Skeletal muscle cell (primary cell): ENCODE measurements around the gene CBLC.

Experiments used
- DNase-seq: peaks from one replicate; pipeline ENCODE4 v3.0.0-alpha.2; 2010; ENCODE audit warnings: low read depth
- H3K4me3 ChIP-seq: 2 replicates; pipeline ENCODE4 v1.5.1; 2011; ENCODE audit warnings: low read depth, mild to moderate bottlenecking, control low read depth, low read length, moderate library complexity

The CBLC gene

DNA sequence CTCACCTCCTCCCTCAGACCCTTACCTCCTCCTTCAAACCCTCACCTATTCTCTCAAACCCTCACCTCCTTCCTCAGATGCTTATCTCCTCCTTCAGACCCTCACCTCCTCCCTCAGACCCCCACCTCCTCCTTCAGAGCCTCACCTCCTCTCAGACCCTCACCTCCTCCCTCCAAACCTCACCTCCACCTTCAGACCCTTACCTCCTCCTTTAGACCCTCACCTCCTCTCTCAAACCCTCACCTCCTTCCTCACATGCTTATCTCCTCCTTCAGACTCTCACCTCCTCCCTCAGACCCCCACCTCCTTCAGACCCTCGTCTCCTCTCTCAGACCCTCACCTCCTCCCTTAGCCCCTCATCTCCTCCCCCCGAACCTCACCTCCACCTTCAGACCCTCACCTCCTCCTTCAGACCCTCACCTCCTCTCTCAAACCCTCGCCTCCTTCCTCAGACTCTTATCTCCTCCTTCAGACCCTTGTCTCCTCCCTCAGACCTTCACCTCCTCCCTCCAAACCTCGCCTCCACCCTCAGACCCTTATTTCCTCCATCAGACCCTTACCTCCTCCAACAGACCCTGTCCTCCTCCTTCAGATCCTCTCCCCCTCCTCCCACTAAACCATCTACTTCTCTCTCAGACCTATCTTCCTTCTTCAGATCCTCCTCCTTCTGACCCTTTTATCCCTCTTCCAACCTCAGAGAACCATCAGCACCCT, 31.6 kb upstream of the CBLC start:
- no peak for DNase-seq
- H3K4me3 ChIP-seq, result no peak overlapping the region

GRCh38 chr19:44746616-44746945, 31.1 kb upstream of the CBLC start:
- H3K4me3 ChIP-seq, result no peak overlapping the region
- DNase-seq, result no peak

- DNase-seq, result peak; percentile 91
- H3K4me3 ChIP-seq, result peak overlapping the region; percentile 82
Measured at GRCh38 chr19:44746946-44747738, 30.5 kb upstream of the CBLC start.

- H3K4me3 ChIP-seq, result peak overlapping the region; percentile 82
- DNase-seq, result no peak
Measured at GRCh38 chr19:44747739-44748425, 29.8 kb upstream of the CBLC start.

GRCh38 chr19:44748426-44749254, 29.1 kb upstream of the CBLC start, which contains the start of gene BCL3:
Gene BCL3 (plus strand): TSS chr19:44748708. CDS start chr19:44748791, 83 bp downstream.
- peak within 1 kb of the TSS; percentile 82 for H3K4me3 ChIP-seq
- no peak for DNase-seq

DNA sequence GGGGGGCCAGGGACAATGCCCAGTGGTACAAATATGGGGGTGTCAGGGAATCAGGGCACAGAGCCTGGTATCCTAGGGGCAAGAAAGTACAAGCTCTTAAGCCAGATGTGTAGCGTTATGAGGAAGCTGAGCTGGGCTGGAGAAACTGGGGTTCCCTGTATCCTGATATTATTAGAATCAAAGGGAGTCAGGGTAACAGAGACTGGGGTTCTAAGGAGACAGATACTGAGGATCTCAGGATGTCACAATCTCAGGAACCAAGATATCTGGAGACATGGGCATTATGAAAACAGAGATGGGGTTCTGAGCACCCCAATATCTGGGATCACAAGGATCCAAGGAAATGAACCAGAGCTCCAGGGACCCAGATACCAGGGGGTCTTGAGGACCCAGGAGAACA, 28.4 kb upstream of the CBLC start:
- peak overlapping the region; percentile 82 for H3K4me3 ChIP-seq

GRCh38 chr19:44749994-44750393, 27.7 kb upstream of the CBLC start:
- DNase-seq, result no peak
- H3K4me3 ChIP-seq, result peak overlapping the region; percentile 82

More for the DNA sequence above, 28.4 kb upstream of the CBLC start:
- no peak for DNase-seq

GRCh38 chr19:44752123-44752815, 25.4 kb upstream of the CBLC start:
- DNase-seq, result no peak
- H3K4me3 ChIP-seq, result no peak overlapping the region

GRCh38 chr19:44752816-44753625, 24.7 kb upstream of the CBLC start:
- H3K4me3 ChIP-seq, result peak overlapping the region; percentile 44
- peak; percentile 98 for DNase-seq

DNA sequence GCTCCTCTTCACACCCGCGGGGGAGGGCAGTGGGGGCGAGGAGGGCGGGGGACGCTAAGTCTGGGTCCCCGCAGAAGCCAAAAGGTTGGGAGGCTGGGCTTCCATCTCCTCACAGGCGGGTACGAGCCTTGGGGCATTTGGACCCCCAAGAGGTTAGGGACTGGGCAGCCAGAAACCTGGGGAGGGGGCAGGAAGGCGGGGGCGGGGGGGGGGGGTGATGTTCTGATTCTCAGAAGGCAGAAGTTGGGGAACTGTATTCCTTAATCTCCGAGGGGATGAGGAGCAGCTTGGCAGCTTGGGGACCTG, 24.1 kb upstream of the CBLC start:
- no peak for DNase-seq
- H3K4me3 ChIP-seq, result peak overlapping the region; percentile 44

GRCh38 chr19:44753932-44754749, 23.5 kb upstream of the CBLC start:
- peak overlapping the region; percentile 44 for H3K4me3 ChIP-seq
- peak; percentile 69 for DNase-seq

- no peak for DNase-seq
- H3K4me3 ChIP-seq, result peak overlapping the region; percentile 5
Measured at GRCh38 chr19:44754750-44755080, 23.0 kb upstream of the CBLC start.

DNA sequence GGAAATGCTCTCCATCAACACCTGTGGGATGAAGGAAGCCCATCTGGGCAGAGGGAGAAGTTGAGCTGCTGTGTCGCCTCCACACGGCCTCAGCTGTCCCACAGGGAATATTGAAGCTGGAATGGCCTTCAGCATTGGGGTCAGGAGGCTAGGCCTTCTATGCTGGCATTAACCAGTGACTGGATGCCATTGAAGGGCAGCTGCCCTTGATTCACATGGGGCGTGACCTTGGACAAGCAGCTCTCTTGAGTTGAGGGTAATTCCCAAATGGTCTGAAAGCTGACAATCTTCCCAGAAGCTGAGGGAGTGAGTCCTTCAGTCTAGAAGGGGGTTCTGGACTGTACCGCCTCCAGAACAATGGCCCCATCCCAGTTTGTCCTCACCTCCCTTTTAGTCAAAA, 22.5 kb upstream of the CBLC start:
- H3K4me3 ChIP-seq, result no peak overlapping the region
- no peak for DNase-seq

GRCh38 chr19:44756089-44756562, 21.6 kb upstream of the CBLC start:
- no peak overlapping the region for H3K4me3 ChIP-seq
- DNase-seq, result no peak

DNA sequence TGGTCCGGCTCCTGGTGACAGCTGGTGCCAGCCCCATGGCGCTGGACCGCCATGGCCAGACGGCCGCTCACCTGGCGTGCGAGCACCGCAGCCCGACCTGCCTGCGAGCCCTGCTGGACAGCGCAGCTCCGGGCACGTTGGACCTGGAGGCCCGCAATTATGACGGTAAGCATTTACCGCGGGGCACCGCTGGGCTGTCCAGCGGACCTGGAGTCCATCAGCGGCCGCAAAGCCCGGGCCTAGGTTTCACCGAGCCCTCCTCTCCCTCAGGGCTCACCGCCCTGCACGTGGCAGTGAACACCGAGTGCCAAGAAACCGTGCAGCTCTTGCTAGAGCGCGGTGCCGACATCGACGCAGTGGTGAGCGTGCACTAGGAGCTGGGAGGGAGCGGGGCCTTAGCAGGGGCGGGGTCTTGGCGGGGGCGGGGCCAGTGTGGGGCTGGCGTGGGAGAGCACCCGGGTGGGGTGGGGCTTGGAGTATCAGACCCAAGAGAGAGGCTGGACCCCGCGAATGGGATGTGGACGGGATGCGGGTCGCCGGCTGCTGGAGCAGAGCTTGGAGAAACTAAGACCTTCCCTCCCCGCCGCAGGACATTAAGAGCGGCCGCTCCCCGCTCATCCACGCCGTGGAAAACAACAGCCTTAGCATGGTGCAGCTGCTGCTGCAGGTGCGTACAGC, 20.5 kb upstream of the CBLC start:
- H3K4me3 ChIP-seq, result peak overlapping the region; percentile 53
- no peak for DNase-seq

DNA sequence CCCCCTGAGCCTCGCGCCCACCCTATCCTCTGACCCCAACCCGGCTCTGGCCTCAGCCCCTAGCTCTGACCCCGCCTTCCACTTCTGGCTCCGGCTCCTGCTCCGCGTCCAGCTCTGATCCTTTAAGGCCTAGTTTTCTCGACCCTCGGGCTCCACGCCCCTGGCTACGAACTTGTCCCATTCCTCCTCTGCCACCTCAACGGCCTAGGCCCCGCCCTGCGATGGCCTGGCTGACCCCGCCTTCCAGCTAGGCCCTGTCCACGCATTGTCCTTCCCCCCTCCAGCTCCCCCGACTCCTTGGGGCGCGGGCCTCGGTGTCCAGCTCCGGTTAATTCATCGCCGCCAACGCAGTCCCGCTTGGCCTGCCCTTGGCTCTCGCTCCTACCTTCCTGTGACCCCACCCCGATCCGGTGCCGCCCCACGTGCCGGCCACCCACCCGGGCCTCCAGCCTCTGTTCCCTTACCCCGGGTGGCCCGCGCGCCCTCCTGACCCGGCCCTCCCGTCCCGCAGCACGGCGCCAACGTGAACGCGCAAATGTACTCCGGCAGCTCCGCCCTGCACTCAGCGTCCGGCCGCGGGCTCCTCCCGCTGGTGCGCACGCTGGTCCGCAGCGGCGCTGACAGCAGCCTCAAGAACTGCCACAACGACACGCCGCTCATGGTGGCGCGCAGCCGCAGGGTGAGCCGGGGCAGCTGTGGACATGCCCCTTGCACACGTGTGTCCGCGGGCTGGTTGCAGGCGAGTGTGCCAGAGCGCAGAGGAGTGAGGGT, 19.8 kb upstream of the CBLC start:
- H3K4me3 ChIP-seq, result peak overlapping the region; percentile 53
- DNase-seq, result no peak
